Astrocyte of the cerebellum (primary cell): ENCODE data around the gene AHSG.
"Not testable (repeated sequence)": the region's sequence is repeated elsewhere in the genome, so short reads cannot be mapped to it uniquely, and the experiment has no call there.

ENCODE experiments used
- DNase-seq: peaks from one replicate; pipeline ENCODE4 v3.0.0-alpha.2; 2011; ENCODE audit warnings: low read depth
- H3K4me3 ChIP-seq: 2 replicates; pipeline ENCODE4 v1.5.1; 2011; ENCODE audit warnings: mild to moderate bottlenecking, low read depth, low read length, moderate library complexity
- CTCF ChIP-seq: IDR thresholded peaks from 2 replicates; pipeline ENCODE4 v1.5.1; 2012; ENCODE audit warnings: low read length, low read depth, moderate library complexity, mild to moderate bottlenecking; ENCODE audit errors: missing control alignments
- in situ Hi-C: cut with HindIII; loops from 2 replicates; pipeline ENCODE4 v1.10.0; 2017; ENCODE audit warnings: low sequenced_read_pairs

AHSG gene

GRCh38 chr3:186583831-186584230 is 29.0 kb upstream of the AHSG start:
- peak; percentile 27 for DNase-seq
- TF ChIP-seq CTCF, result no peak
- H3K4me3 ChIP-seq, result no peak overlapping the region
- in situ Hi-C loops, result no loop called here

GRCh38 chr3:186586245-186586644 is 26.6 kb upstream of the AHSG start:
- in situ Hi-C loops, DNase-seq: not testable (repeated sequence)

GRCh38 chr3:186587183-186587582 is 25.7 kb upstream of the AHSG start:
- DNase-seq, result no peak
- in situ Hi-C loops, result no loop called here
- H3K4me3 ChIP-seq, result no peak overlapping the region
- TF ChIP-seq CTCF, result no peak

More at GRCh38 chr3:186586245-186586644, 26.6 kb upstream of the AHSG start:
- H3K4me3 ChIP-seq, result not testable (repeated sequence)

GRCh38 chr3:186588632-186589031 is 24.2 kb upstream of the AHSG start:
- in situ Hi-C loops, result no loop called here
- no peak for TF ChIP-seq CTCF
- DNase-seq, result no peak
- no peak overlapping the region for H3K4me3 ChIP-seq

GRCh38 chr3:186589121-186589520 is 23.7 kb upstream of the AHSG start:
- TF ChIP-seq CTCF, result peak; percentile 36
- in situ Hi-C loops, result no loop called here
- no peak for DNase-seq
- H3K4me3 ChIP-seq, result no peak overlapping the region

GRCh38 chr3:186589856-186590579 is 22.8 kb upstream of the AHSG start:
- H3K4me3 ChIP-seq, result no peak overlapping the region
- in situ Hi-C loops, result no loop called here
- DNase-seq, result no peak

More at GRCh38 chr3:186589856-186590579, 22.8 kb upstream of the AHSG start:
- no peak for TF ChIP-seq CTCF
